ENCODE data around the gene GALNT9. TPM values are rescaled to one million over a fixed set of nuclear protein-coding genes. Genes with fewer than 3 reads are reported as not detected.
A peak's percentile ranks its signal among the peaks of the same experiment; 100 is the strongest.
"Not testable (repeated sequence)": the region's sequence is repeated elsewhere in the genome, so short reads cannot be mapped to it uniquely, and the experiment has no call there.

GALNT9 gene
- total RNA-seq, 1 donor from 2014 or later = under 0.01 TPM

- DNase-seq (ENCODE audit: low read depth in 2 of 2) = not testable (repeated sequence)
Measured at GRCh38 chr12:132358241-132359225, 29.1 kb upstream of the GALNT9 start.

DNA sequence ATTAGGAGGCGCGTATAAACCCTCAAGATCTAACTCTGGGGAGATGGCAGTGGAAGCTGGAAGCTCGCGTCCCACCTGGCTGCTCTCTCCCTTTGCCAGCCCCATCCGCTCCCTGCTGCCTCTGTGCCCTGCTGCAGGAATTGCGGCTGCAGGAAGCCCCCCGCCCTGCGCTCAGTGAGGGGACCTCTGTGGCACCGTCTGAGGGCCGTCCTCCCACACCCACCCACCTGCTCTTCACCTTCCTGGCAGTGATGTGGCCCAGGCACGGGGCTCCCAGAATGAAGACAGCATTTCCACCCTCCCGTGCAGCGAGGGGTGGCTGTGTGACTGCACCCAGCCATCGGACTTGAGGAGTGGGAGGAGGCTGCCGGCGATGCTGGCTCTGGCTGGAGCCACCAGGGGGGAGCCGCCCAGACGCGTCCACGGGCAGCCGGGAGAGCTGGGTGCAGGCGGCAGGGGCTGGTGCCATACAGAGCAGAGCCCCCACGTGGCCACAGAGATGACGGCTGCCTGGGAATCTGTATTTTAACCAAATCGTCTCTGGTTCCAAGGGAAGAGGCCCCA is 28.3 kb upstream of the GALNT9 start:
- no peak for DNase-seq (ENCODE audit: low read depth in 2 of 2)

DNA sequence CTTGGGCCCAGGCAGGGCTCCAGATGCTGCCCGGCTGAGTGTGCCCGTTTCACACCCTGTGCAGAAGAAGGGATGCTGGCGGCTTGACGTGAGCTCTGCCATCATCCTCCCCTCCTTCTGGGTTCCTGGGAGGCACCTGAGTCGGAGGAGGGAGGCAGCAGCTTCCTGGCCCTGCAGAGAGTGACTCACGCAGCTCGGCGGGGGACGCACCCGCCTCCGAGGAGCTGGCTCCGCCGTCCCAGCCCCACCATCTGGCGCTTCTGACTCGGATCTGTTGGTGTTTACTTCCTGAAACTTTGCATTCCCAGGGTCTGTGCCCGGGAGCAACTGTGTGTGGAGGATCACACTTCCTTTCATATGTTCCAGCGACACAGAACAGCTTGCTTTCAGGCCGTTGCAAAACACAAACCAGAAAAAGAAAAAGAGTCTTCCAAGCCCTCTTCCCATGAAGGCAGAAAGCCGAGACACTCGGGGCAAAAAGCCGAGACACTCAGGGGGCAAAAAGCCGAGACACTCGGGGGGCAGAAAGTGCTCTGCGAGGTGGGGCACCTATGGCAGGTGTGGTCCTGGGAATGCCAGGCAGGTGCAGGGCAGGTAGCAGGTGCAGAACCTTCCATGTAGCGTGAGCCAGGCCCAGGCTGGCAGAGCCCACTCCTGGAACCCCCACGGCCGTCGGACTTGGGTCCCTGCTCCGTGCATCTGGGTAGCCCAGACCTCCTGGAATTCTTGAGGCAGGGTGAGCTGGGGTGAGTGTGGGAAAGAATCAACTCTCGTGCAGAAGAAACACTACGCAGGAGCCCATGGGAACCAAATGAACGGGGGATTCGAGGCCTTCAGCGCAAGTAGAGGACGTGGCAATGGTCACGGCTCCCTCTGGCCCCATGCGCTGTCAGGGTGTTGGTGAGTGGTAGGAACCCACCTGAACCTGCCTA is 27.6 kb upstream of the GALNT9 start:
- DNase-seq (ENCODE audit: low read depth in 2 of 2) = peak; percentile 8 to 92

- no peak for DNase-seq (ENCODE audit: low read depth in 2 of 2)
Measured at GRCh38 chr12:132355742-132356681, 26.6 kb upstream of the GALNT9 start.

GRCh38 chr12:132354982-132355680 is 25.7 kb upstream of the GALNT9 start:
- DNase-seq (ENCODE audit: low read depth in 2 of 2) = no peak

DNA sequence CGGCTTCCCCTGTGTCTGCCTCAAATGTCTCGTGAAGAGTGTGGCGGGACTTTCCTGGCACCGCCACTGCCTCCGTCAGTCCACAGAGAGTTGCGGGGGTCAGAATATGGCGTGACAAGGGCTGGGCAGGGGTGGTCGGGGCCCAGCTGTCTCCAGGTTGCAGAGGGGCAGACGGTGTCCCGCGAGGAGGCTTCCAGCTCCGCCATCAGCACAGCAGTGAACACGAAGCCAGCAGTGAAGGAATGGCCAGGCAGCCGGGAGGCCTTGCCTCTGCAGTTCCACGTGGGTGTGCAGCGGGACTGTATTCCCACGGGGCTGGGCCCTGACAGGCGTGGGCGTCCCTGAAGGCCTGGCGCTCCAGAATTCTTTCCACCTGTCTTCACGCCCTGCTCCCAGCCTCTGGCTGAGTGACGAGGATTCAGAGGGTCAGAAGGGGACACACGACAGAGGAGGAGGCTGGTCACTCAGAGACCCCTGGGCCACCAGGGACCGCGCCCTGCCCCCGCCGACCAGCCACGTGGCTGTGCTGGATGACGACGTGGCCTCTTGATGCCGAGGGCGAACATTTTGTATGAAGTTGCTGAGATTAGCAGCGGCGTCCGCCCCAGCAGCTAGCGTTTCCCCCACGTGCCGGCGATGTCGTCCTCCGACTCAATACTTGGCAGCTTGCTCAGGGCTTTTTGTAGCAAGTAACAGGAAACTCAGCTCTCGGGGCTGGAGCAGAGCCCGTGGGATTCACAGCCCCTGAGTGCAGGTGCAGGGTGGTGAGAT is 25.0 kb upstream of the GALNT9 start:
- DNase-seq (ENCODE audit: low read depth in 2 of 2) = no peak

- no peak for DNase-seq (ENCODE audit: low read depth in 2 of 2)
Measured at GRCh38 chr12:132353811-132354210, 24.4 kb upstream of the GALNT9 start.

DNA sequence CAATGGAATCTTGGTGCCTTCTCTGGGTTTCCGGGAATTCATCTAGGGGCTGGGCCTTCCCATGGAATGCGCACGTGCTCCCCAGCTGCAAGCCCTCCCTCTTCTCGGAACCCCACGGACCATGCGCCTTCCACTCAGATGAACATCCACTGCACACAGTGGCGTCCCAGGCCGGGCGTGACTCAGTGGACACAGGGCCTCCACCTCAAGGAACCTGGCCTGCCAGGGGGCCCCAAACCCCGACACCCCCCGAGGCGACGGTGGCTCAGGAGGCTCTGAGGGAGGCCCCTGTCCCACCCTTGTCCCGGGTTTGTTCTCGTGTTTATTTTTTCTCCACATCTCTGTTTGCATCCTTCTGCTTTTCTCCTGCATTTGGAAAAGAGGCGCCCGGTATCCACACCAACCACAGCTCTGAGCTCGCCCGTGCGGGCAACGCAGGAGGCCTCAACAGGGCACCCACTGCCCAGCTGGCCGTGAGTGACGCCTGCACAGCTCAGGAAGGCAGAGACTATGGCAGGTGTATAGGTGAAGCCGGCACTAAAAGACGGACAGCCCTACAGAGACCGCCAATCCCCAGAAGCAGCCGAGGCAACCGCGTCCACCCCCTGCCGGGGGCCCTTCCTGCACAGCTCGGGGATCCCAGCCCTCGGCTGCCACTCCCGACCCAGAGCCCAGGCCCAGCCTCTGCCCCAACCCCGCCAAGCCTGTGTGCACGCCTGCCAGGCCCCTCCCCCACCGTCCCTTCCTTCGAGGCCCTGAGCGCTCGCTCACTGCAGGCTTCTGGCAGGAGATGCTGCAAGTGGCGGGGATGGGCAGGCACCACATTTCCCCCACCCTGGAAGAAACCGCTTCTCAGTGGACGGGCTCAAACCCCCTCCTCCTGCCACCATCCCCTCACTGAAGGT is 23.8 kb upstream of the GALNT9 start:
- DNase-seq (ENCODE audit: low read depth in 2 of 2) = no peak

GRCh38 chr12:132351751-132352495 is 22.5 kb upstream of the GALNT9 start:
- DNase-seq (ENCODE audit: low read depth in 2 of 2) = no peak

DNA sequence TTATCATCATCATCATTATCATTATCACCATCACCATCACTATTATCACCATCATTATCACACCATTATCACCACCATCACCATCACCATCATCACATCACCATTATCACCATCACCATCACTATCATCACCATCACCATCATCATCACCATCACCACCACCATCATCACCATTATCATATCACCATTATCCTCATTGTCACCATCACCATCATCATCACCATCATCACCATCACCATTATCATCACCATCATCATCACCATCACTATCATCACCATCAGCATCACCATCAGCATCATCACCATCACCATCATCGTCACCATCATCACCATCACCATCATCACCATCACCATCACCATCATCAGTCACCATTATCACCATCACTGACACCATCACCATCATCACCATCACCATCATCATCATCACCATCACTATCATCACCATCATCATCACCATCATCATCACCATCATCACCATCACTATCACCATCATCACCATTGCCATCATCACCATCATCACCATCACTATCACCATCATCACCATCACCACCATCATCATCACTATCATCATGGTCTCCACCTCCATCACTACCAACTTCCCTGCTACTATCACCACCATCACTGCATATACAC is 20.2 kb upstream of the GALNT9 start:
- DNase-seq (ENCODE audit: low read depth in 2 of 2) = no peak

DNA sequence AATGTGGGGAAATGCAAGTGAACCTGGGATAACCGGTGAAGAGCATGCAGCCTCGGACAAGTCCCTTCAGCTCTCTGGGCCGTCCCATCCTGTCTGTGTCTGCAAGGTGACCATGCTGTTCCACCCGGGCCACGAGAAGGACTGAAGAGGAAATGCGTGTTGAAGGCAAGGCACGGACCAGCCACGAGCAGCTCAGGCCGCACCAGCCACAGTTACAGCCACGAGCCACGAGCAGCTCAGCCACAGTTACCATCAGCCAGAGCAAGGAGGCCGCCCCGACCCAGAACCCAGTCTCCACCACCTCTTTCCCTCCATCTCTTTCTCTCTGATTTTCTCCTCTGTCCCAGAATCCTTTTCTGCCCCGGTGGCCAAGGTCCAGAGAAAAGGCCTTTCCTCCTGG is 18.8 kb upstream of the GALNT9 start:
- no peak for DNase-seq (ENCODE audit: low read depth in 2 of 2)

DNA sequence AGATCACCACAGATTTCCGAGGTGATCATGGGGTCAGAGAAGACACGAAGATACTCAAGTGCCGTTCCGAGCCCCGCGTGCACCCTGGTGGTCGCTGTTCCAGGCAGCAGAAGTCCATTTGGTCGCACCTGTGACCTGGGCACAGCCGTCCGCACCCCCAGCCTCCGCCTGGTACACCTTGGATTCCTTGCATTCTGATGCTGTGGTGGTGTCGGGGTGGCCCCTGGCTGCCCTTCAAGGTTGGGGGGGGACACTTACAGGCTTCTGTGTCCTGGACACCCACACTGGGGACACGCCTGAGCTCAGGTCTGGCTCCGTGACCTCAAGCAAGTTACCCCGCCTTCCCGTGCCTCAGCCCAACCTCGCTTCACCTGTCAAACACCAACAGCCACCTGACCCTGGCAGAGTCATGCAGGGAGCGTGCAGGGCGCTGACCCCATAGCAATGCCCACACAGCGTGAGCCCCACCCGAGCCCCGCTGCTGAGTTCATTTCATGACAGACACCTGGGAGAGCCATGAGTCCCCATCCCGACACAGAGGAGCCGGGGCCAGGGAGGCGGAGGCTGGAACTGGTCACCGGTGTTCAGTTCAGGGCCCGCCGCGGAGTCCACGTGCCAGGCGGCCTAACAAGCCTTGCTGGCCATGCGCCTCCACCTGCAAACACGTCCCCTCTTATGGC is 17.9 kb upstream of the GALNT9 start:
- DNase-seq (ENCODE audit: low read depth in 2 of 2) = no peak

DNA sequence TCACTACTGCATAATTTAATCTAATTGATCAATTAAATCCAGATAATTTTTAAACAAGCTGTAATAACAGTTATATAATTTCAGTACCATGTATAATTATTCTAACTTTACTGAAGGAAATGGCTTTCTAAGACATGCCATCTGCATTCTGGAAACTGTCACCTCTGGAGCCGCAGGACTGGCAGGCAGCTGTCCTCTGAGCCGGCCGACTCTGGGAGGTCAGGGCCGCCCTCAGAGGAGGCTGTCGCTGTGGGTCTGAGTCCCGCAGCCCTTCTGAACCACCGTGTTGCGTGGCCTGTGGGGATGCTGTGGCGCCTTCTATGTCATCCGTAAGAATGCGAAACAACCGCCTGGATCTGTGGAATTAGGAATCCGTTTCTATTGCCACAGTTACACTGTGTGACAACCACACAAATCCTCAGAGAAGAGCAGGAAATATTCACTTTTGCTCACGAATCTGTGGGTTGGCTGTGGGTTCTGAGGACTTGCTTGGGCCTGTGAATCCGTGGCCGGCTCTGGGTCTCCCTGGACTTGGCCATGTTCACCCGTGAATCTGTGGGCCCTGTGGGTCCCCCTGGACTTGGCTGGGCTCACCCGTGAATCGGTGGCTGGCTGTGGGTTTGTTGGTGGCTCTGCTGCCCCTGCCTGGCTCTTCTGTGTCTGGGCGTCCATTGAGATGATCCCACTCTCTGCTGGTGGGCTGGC is 17.2 kb upstream of the GALNT9 start:
- no peak for DNase-seq (ENCODE audit: low read depth in 2 of 2)

GRCh38 chr12:132345561-132346200 is 16.3 kb upstream of the GALNT9 start:
- no peak for DNase-seq (ENCODE audit: low read depth in 2 of 2)

DNA sequence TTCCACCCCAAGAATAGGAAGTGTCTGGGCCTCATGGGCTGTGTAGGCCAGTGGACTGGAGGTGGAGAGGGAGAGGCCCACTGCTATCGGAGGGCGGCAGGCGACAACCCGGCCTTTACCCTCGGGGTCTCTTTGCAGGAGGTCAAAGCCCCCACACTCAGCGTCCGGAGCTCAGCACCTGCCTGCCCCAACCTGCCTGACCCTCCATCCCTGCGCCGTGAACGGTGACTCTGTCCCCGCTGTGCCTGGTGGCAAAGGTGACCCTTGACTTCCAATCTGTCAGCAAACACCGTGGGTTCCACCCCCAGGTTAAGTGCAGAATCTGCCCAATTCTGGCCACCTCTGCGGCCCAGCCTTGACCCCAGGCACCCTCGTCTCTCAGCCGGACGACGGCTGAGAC is 15.7 kb upstream of the GALNT9 start:
- DNase-seq (ENCODE audit: low read depth in 2 of 2) = no peak

Measured in lung microvascular endothelial cell (primary cell).